BJ (cell line): ENCODE data around the gene CCDC136. TPM values are rescaled to one million over a fixed set of nuclear protein-coding genes. Genes with fewer than 3 reads are reported as not detected.

Experiments used
- CTCF ChIA-PET: fragments of 350-600 bp; formaldehyde crosslinking; extraction: SDS; loops from one replicate; lab custom pipeline; 2021; ENCODE audit warnings: antibody characterized with exemption, inconsistent platforms; lab: Yijun Ruan, JAX
- POLR2A ChIA-PET: fragments of 300-600 bp; sonication (Branson Sonifier 250); formaldehyde crosslinking; extraction: SDS; loops from one replicate; lab custom pipeline; 2021; ENCODE audit warnings: antibody characterized with exemption; lab: Charles Lee
- DNase-seq: peaks from one replicate; pipeline ENCODE4 v3.0.0-alpha.2; 2011; ENCODE audit warnings: low read depth
- H3K27me3 ChIP-seq: 2 replicates; pipeline ENCODE4 v1.6.0; 2011; ENCODE audit warnings: low read length; ENCODE audit not compliant: control insufficient read depth, insufficient read depth
- H3K36me3 ChIP-seq: 2 replicates; pipeline ENCODE4 v1.5.1; 2011; ENCODE audit warnings: low read length; ENCODE audit not compliant: control insufficient read depth, insufficient read depth
- H3K4me3 ChIP-seq: 2 replicates; pipeline ENCODE4 v1.5.1; 2011; ENCODE audit warnings: low read depth, mild to moderate bottlenecking, control low read depth, low read length
- polyA plus RNA-seq: library from polyadenylated mRNA; depleted of rRNA; stranded (reverse); fragments of >200 nt; gene quantifications from 2 replicates; pipeline ENCODE4 v1.2.3, GENCODE V29; 2011
- TF ChIP-seq, protein P1 (sequence below): IDR thresholded peaks from 2 replicates; pipeline ENCODE4 v1.5.1; 2011; ENCODE audit warnings: low read depth, mild to moderate bottlenecking, control low read depth, inconsistent platforms, low read length, moderate library complexity; ENCODE audit not compliant: insufficient read depth

Gene CCDC136
- polyA plus RNA-seq, 1 experiment: 13.2 TPM

DNA sequence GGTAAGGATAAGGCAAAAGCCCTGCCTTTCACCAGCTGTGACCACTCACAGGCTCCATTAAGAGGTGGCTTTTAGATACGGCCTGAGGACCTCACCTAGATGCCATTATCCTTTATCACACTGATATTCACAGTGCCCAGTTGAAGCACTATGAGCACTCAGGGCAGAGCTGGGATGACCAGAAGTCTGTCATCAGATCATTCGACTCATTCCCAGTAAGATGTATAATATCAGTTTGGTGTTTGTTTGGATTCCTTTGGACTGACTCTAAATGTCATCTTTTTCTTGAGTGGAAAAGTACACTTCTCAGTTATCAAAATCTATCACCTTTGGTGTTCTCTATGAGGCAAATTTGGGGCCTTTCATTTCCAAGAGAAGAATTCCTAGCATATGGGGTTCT lies 18.7 kb downstream of the CCDC136 start:
- Histone ChIP-seq H3K4me3 (no peak overlapping the region), H3K27me3 (no peaks in the 10 kb centered on the region), H3K36me3 (peaks cover 9% of the 10 kb centered on the region)
- POLR2A ChIA-PET: no interaction called here
- DNase-seq: no peak
- TF ChIP-seq, protein P1, sequence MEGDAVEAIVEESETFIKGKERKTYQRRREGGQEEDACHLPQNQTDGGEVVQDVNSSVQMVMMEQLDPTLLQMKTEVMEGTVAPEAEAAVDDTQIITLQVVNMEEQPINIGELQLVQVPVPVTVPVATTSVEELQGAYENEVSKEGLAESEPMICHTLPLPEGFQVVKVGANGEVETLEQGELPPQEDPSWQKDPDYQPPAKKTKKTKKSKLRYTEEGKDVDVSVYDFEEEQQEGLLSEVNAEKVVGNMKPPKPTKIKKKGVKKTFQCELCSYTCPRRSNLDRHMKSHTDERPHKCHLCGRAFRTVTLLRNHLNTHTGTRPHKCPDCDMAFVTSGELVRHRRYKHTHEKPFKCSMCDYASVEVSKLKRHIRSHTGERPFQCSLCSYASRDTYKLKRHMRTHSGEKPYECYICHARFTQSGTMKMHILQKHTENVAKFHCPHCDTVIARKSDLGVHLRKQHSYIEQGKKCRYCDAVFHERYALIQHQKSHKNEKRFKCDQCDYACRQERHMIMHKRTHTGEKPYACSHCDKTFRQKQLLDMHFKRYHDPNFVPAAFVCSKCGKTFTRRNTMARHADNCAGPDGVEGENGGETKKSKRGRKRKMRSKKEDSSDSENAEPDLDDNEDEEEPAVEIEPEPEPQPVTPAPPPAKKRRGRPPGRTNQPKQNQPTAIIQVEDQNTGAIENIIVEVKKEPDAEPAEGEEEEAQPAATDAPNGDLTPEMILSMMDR: no peak
- CTCF ChIA-PET: interaction anchor here (1.4 to 1.7 kb wide), 3 partner anchors 12 to 15 kb away, joined by 3 to 4 read pairs (median 3); no protein-coding TSS in a partner anchor

DNA sequence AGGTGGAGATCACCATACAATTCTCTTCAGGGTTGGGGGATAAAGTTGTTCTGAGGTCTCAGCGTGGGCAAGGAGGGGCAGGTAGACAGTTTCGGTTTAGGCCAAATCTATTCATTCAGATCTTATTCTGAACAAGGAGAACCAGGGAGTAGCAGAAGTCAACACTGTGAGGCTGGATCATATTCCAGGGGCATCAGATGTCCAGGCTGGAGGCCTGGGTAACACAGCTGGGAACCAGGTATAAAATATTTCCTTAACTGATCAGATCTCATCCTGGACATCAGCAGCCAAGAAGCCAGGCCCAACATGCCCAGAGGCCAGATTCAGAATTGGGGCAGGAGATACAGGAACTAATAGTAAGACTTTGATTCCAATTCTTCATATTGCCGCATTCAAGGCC lies 19.2 kb downstream of the CCDC136 start:
- CTCF ChIA-PET: interaction anchor here (1.4 to 1.7 kb wide), 3 partner anchors 11 to 15 kb away, joined by 3 to 4 read pairs (median 3); no protein-coding TSS in a partner anchor
- TF ChIP-seq, protein P1: no peak
- Histone ChIP-seq H3K4me3 (no peak overlapping the region), H3K36me3 (peaks cover 5% of the 10 kb centered on the region), H3K27me3 (no peaks in the 10 kb centered on the region)
- POLR2A ChIA-PET: no interaction called here
- no peak for DNase-seq

DNA sequence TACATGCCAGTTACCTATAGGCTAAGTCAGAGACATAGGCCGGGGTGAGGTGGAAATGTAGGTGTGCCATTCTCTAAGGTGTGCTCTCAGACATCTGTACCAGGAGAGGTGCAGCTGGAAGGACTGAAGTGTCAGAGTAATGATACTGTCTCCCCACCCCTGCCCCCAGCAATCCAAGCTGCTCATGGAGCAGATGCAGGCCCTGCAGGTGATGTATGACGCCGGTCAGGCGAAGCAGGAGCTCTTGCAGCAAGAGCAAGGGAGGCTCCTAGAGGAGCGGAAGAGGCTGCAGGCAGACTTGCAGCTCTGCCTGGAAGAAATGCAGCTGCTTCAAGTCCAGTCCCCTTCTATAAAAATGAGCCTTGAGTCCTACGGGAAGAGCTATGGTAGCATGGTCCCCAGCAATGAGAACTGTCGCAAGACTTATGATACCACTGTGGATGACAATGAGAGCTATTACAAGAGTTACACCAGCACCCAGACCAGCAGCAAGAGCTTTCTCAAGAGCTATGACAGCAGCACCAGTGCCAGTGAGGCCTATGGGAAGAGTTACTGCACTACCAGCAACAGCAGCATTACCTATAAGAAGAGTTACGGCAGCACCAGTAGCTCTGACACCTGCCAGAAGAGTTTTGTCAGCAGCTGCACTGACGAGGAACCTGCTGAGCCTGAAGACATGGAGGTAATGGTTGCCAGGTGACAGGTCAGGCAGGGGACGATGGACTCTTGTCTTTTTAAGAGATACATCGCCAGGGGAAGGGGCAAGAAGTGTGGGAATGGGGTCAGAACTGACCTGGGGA lies 20.1 kb downstream of the CCDC136 start:
- no peak for DNase-seq
- H3K27me3 ChIP-seq: no peaks in the 10 kb centered on the region
- H3K4me3 ChIP-seq: no peak overlapping the region
- ChIA-PET CTCF (interaction anchor here (0.7 to 1.4 kb wide), 2 partner anchors 13 to 113 kb away, joined by 3 read pairs; no protein-coding TSS in a partner anchor), POLR2A (interaction anchor here (0.6 kb wide), 1 partner anchor 31 kb away, joined by 6 read pairs; no protein-coding TSS in a partner anchor)
- TF ChIP-seq, protein P1: no peak
- H3K36me3 ChIP-seq: peaks cover 1% of the 10 kb centered on the region; the same call in 1 of the 2 replicates

DNA sequence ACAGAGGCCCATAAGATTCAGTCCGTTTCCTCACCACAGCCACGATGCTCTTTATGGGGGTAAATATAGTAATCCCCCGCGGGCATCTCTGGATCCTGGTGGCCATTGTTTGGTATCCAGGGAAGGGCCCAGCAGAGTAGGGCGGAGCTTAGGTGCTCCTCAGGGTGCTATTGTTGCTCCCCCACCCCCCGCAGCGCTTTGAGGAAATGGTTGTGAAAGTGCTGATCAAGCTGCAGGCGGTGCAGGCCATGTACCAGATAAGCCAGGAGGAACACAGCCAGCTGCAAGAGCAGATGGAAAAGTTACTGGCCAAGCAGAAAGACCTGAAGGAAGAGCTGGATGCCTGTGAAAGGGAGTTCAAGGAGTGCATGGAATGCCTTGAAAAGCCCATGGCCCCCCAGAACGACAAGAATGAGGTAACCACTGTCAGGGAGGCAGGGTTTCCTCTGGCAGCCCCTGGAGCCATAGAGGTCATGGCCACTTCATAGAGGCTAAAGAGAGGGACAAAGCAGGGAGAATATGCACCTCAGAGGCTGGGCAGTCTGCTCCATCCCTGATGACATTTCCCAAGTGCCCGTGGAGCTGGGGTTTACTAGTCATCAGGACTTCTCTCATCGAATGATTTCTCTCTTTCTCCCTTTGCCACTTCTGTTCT lies 20.9 kb downstream of the CCDC136 start:
- no peaks in the 10 kb centered on the region for H3K36me3 ChIP-seq
- ChIA-PET POLR2A (interaction anchor here (0.5 kb wide), 1 partner anchor 72 kb away, joined by 3 read pairs; no protein-coding TSS in a partner anchor), CTCF (interaction anchor here (1.0 kb wide), 1 partner anchor 16 kb away, joined by 6 read pairs; no protein-coding TSS in a partner anchor)
- TF ChIP-seq, protein P1: no peak
- no peak for DNase-seq
- H3K27me3 ChIP-seq: no peaks in the 10 kb centered on the region
- no peak overlapping the region for H3K4me3 ChIP-seq

DNA sequence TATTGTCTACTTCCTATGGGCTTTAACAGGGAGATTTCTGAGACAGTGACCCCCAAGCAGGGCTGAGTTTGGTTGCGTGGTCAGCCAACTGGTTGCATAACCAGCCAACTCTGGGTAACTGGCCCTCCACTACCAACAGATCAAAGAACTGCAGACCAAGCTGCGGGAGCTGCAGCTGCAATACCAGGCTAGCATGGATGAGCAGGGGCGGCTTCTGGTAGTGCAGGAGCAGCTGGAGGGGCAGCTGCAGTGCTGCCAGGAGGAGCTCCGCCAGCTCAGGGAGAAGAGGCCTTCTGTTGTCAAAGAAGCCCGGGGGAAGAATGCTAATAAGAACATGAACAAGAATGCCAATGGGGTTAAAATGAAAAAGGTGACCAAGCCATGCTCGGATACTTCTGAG lies 22.7 kb downstream of the CCDC136 start:
- Histone ChIP-seq H3K4me3 (no peak overlapping the region), H3K27me3 (no peaks in the 10 kb centered on the region), H3K36me3 (no peaks in the 10 kb centered on the region)
- ChIA-PET CTCF (interaction anchor here (0.6 to 1.3 kb wide), 2 partner anchors 9 to 12 kb away, joined by 5 read pairs; no protein-coding TSS in a partner anchor), POLR2A (no interaction called here)
- TF ChIP-seq, protein P1: no peak
- no peak for DNase-seq
